WERI-Rb-1 (cell line): Measurements from ENCODE around the gene LRRC59.

Experiments
- DNase-seq: peaks from one replicate; pipeline ENCODE4 v3.0.0-alpha.2; 2020
- H3K27ac ChIP-seq: fragments of 250-450 bp; sonication (Bioruptor Pico); 2 replicates; pipeline ENCODE4 v1.5.1; 2020; ENCODE audit warnings: mild to moderate bottlenecking, moderate library complexity
- H3K27me3 ChIP-seq: fragments of 250-450 bp; sonication (Bioruptor Pico); 2 replicates; pipeline ENCODE4 v1.5.1; 2021; ENCODE audit warnings: mild to moderate bottlenecking, low read depth, moderate library complexity; ENCODE audit not compliant: insufficient read depth, severe bottlenecking
- H3K36me3 ChIP-seq: fragments of 250-450 bp; sonication (Bioruptor Pico); 2 replicates; pipeline ENCODE4 v1.5.1; 2020; ENCODE audit warnings: mild to moderate bottlenecking, moderate library complexity
- H3K4me3 ChIP-seq: 2 replicates; pipeline ENCODE4 v1.5.1; 2011; ENCODE audit warnings: low read depth, mild to moderate bottlenecking, control low read depth, low read length
- H3K9me3 ChIP-seq: fragments of 250-450 bp; sonication (Bioruptor Pico); 2 replicates; pipeline ENCODE4 v1.5.1; 2021; ENCODE audit warnings: mild to moderate bottlenecking, moderate library complexity; ENCODE audit not compliant: severe bottlenecking
- CTCF ChIP-seq: IDR thresholded peaks from 2 replicates; pipeline ENCODE4 v1.5.1; 2011; ENCODE audit warnings: low read depth, mild to moderate bottlenecking, control low read depth, inconsistent platforms, low read length

LRRC59 gene

GRCh38 chr17:50397111-50397918, at the start of gene LRRC59:
Gene LRRC59, minus strand, starts transcription at chr17:50397523. Its CDS starts 206 bp downstream, at chr17:50397317.
- no peaks in the 10 kb centered on the region for H3K27me3 ChIP-seq
- peak; percentile 100 for TF ChIP-seq CTCF
- DNase-seq, result peak; percentile 92
- H3K4me3 ChIP-seq, result peak within 1 kb of the TSS; percentile 88
- H3K27ac ChIP-seq, result peak within 1 kb of the TSS; percentile 79
- peaks cover 36% of the 10 kb centered on the region for H3K36me3 ChIP-seq
- H3K9me3 ChIP-seq, result no peaks in the 10 kb centered on the region

GRCh38 chr17:50445730-50446325, 48.5 kb upstream of the LRRC59 start:
- H3K9me3 ChIP-seq, result no peaks in the 10 kb centered on the region
- no peak for DNase-seq
- no peaks in the 10 kb centered on the region; the same call in none of the 2 replicates for H3K36me3 ChIP-seq
- no peak overlapping the region for H3K27ac ChIP-seq
- no peak overlapping the region for H3K4me3 ChIP-seq
- TF ChIP-seq CTCF, result no peak
- no peaks in the 10 kb centered on the region for H3K27me3 ChIP-seq

- H3K27me3 ChIP-seq, result no peaks in the 10 kb centered on the region
- H3K36me3 ChIP-seq, result no peaks in the 10 kb centered on the region; the same call in none of the 2 replicates
- no peak overlapping the region for H3K4me3 ChIP-seq
- no peak overlapping the region for H3K27ac ChIP-seq
- no peak for TF ChIP-seq CTCF
- DNase-seq, result no peak
- no peaks in the 10 kb centered on the region for H3K9me3 ChIP-seq
These were observed 47.8 kb upstream of the LRRC59 start for GRCh38 chr17:50444841-50445715.

- no peak for TF ChIP-seq CTCF
- Histone ChIP-seq H3K9me3 (no peaks in the 10 kb centered on the region), H3K27ac (peak overlapping the region; percentile 32), H3K4me3 (no peak overlapping the region), H3K27me3 (no peaks in the 10 kb centered on the region), H3K36me3 (no peaks in the 10 kb centered on the region; the same call in 1 of the 2 replicates)
- peak; percentile 40 for DNase-seq
These were observed 46.2 kb upstream of the LRRC59 start for GRCh38 chr17:50443505-50443974.

- Histone ChIP-seq H3K27ac (no peak overlapping the region), H3K36me3 (no peaks in the 10 kb centered on the region), H3K9me3 (no peaks in the 10 kb centered on the region), H3K27me3 (no peaks in the 10 kb centered on the region), H3K4me3 (no peak overlapping the region)
- DNase-seq, result no peak
- no peak for TF ChIP-seq CTCF
These were observed 43.8 kb upstream of the LRRC59 start for GRCh38 chr17:50440838-50441829.
